H1 (cell line): Measurements from ENCODE around the gene ARSB. TPM values are rescaled to one million over a fixed set of nuclear protein-coding genes. Genes with fewer than 3 reads are reported as not detected.

Experiments used
- CTCF ChIA-PET: fragments of 300-600 bp; sonication (Branson Sonifier 250); formaldehyde crosslinking; loops from one replicate; lab custom pipeline; 2021; ENCODE audit not compliant: partially characterized antibody; lab: Charles Lee
- POLR2A ChIA-PET: fragments of 300-600 bp; sonication (Branson Sonifier 250); formaldehyde crosslinking; loops from one replicate; lab custom pipeline; 2021; ENCODE audit warnings: inconsistent platforms; ENCODE audit not compliant: partially characterized antibody; lab: Charles Lee
- DNase-seq, 2 experiments: peaks; one replicate each; pipeline versions ENCODE4 v3.0.0 to v3.0.0-alpha.2; 2010 to 2022; ENCODE audit warnings: low spot score in 2 of 2, low read depth in 1 of 2, mixed read lengths in 1 of 2
- FAIRE-seq: peaks from 2 replicates; lab custom pipeline; 2011; peaks lifted over from hg19 to GRCh38; lab: Jason Lieb, UNC
- H2AFZ ChIP-seq: 2 replicates; pipeline ENCODE4 v1.8.1; 2012; ENCODE audit warnings: low read length, inconsistent platforms
- H2AK5ac ChIP-seq: 2 replicates; pipeline ENCODE4 v1.6.1; 2013; ENCODE audit warnings: low read depth, low read length
- H2BK120ac ChIP-seq: replicated peaks from 2 replicates; pipeline ENCODE3; 2013; ENCODE audit warnings: low read depth, low read length, inconsistent platforms
- H2BK12ac ChIP-seq: 2 replicates; pipeline ENCODE4 v1.6.1; 2013; ENCODE audit warnings: low read depth, low read length
- H2BK15ac ChIP-seq: 2 replicates; pipeline ENCODE4 v1.6.1; 2013; ENCODE audit warnings: low read length
- H2BK20ac ChIP-seq: 2 replicates; pipeline ENCODE4 v1.6.1; 2013; ENCODE audit warnings: low read length
- H2BK5ac ChIP-seq: 2 replicates; pipeline ENCODE4 v1.6.1; 2013; ENCODE audit warnings: low read depth, low read length
- H3K14ac ChIP-seq: 2 replicates; pipeline ENCODE4 v1.6.1; 2013; ENCODE audit warnings: inconsistent platforms; ENCODE audit not compliant: insufficient read length
- H3K18ac ChIP-seq: 2 replicates; pipeline ENCODE4 v1.6.1; 2013; ENCODE audit warnings: low read length; ENCODE audit errors: extremely low read depth
- H3K23ac ChIP-seq: 2 replicates; pipeline ENCODE4 v1.6.1; 2013; ENCODE audit warnings: inconsistent platforms; ENCODE audit not compliant: insufficient read length
- H3K23me2 ChIP-seq: 2 replicates; pipeline ENCODE4 v1.6.1; 2013; ENCODE audit warnings: low read depth, low read length
- H3K27ac ChIP-seq: 2 replicates; pipeline ENCODE4 v1.6.1; 2011; ENCODE audit warnings: low read depth, low read length, inconsistent platforms
- H3K27me3 ChIP-seq, 4 experiments: replicated peaks in 1 of 4; 1 replicate in 1 of 4; 2 replicates in 3 of 4; pipeline versions ENCODE4 v1.6.1 to v1.8.1; 2011 to 2013; ENCODE audit warnings: low read length in 3 of 4, mild to moderate bottlenecking in 3 of 4, inconsistent platforms in 2 of 4, mixed read lengths in 2 of 4, moderate library complexity in 1 of 4; ENCODE audit not compliant: control insufficient read depth in 3 of 4, insufficient read depth in 3 of 4; ENCODE audit errors: extremely low read depth in 1 of 4
- H3K36me3 ChIP-seq, 4 experiments: 2 replicates each; pipeline versions ENCODE4 v1.6.1 to v1.8.1; 2011 to 2013; ENCODE audit warnings: mild to moderate bottlenecking in 4 of 4, low read length in 3 of 4, moderate library complexity in 2 of 4, control low read depth in 1 of 4, inconsistent platforms in 1 of 4; ENCODE audit not compliant: insufficient read depth in 4 of 4, control insufficient read depth in 2 of 4
- H3K4ac ChIP-seq: replicated peaks from 2 replicates; pipeline ENCODE3; 2013; ENCODE audit warnings: low read length, low read depth, mixed read lengths, inconsistent platforms; ENCODE audit not compliant: insufficient read length
- H3K4me1 ChIP-seq, 4 experiments: replicated peaks in 1 of 4; 1 replicate in 1 of 4; 2 replicates in 3 of 4; pipeline versions ENCODE4 v1.6.1 to v1.8.1; 2011 to 2013; ENCODE audit warnings: low read length in 3 of 4, inconsistent platforms in 2 of 4, mixed read lengths in 1 of 4; ENCODE audit not compliant: insufficient read depth in 4 of 4, control insufficient read depth in 3 of 4
- H3K4me2 ChIP-seq, 2 experiments: 2 replicates each; pipeline versions ENCODE4 v1.6.1 to v1.8.1; 2011 to 2013; ENCODE audit warnings: low read depth in 2 of 2, low read length in 2 of 2, control low read depth in 1 of 2, inconsistent platforms in 1 of 2, mild to moderate bottlenecking in 1 of 2; ENCODE audit not compliant: insufficient read depth in 1 of 2
- H3K4me3 ChIP-seq, 4 experiments: fragments of 200-600, 300-600 bp in 1 of 4; sonication (generic), shearing (Covaris generic), sonication (Bioruptor Twin) in 1 of 4; 2 replicates each; pipeline versions ENCODE4 v1.5.1 to v1.8.1; 2011 to 2016; ENCODE audit warnings: low read length in 4 of 4, low read depth in 3 of 4, control low read depth in 2 of 4, inconsistent platforms in 2 of 4, mild to moderate bottlenecking in 2 of 4, mixed read lengths in 1 of 4, moderate library complexity in 1 of 4; ENCODE audit not compliant: insufficient read depth in 2 of 4; ENCODE audit errors: extremely low read depth in 1 of 4
- H3K56ac ChIP-seq: replicated peaks from 2 replicates; pipeline ENCODE3; 2013; ENCODE audit warnings: low read depth, mild to moderate bottlenecking, mixed read lengths, low read length, inconsistent platforms; ENCODE audit not compliant: insufficient read length
- H3K79me1 ChIP-seq: 2 replicates; pipeline ENCODE4 v1.6.1; 2013; ENCODE audit warnings: low read depth, low read length, control low read depth
- H3K79me2 ChIP-seq, 2 experiments: 2 replicates each; pipeline versions ENCODE4 v1.6.1 to v1.8.1; 2012 to 2013; ENCODE audit warnings: low read length in 2 of 2, mild to moderate bottlenecking in 2 of 2, inconsistent platforms in 1 of 2; ENCODE audit not compliant: insufficient read depth in 2 of 2, control insufficient read depth in 1 of 2
- H3K9ac ChIP-seq, 4 experiments: replicated peaks in 1 of 4; 1 replicate in 1 of 4; 2 replicates in 3 of 4; pipeline versions ENCODE4 v1.6.1 to v1.8.1; 2011 to 2013; ENCODE audit warnings: low read depth in 3 of 4, low read length in 3 of 4, control low read depth in 2 of 4, mild to moderate bottlenecking in 2 of 4, moderate library complexity in 2 of 4, inconsistent platforms in 1 of 4; ENCODE audit errors: extremely low read depth in 1 of 4
- H3K9me3 ChIP-seq, 2 experiments: 2 replicates each; pipeline versions ENCODE4 v1.6.1 to v1.8.1; 2012 to 2013; ENCODE audit warnings: mild to moderate bottlenecking in 2 of 2, moderate library complexity in 2 of 2, control low read depth in 1 of 2, inconsistent platforms in 1 of 2, low read depth in 1 of 2, low read length in 1 of 2, mixed read lengths in 1 of 2; ENCODE audit not compliant: insufficient read depth in 2 of 2
- H4K20me1 ChIP-seq, 2 experiments: replicated peaks in 1 of 2; 2 replicates each; pipeline versions ENCODE3 to v1.8.1; 2011 to 2013; ENCODE audit warnings: inconsistent platforms in 2 of 2, low read length in 2 of 2, mild to moderate bottlenecking in 1 of 2; ENCODE audit not compliant: insufficient read depth in 2 of 2, control insufficient read depth in 1 of 2
- H4K5ac ChIP-seq: 2 replicates; pipeline ENCODE4 v1.6.1; 2013; ENCODE audit warnings: low read length, low read depth, mixed read lengths, inconsistent platforms; ENCODE audit not compliant: insufficient read length
- H4K8ac ChIP-seq: 2 replicates; pipeline ENCODE4 v1.8.0; 2013; ENCODE audit warnings: mild to moderate bottlenecking, moderate library complexity, low read length, inconsistent platforms; ENCODE audit not compliant: insufficient read depth; ENCODE audit errors: extremely low read depth
- H4K91ac ChIP-seq: replicated peaks from 2 replicates; pipeline ENCODE3; 2013; ENCODE audit warnings: low read length, mixed read lengths, inconsistent platforms; ENCODE audit not compliant: insufficient read length
- BRCA1 ChIP-seq: IDR thresholded peaks from 2 replicates; pipeline ENCODE4 v1.6.1; 2012; ENCODE audit warnings: low read depth, low read length, improper control_type of control experiment
- CBX8 ChIP-seq: fragments of 300-800, 300-1000 bp; sonication (generic); IDR thresholded peaks from 2 replicates; pipeline ENCODE4 v1.7.1; 2016; ENCODE audit warnings: low read depth, low read length, borderline replicate concordance
- CHD2 ChIP-seq: IDR thresholded peaks from 2 replicates; pipeline ENCODE4 v1.6.1; 2012; ENCODE audit warnings: low read length, improper control_type of control experiment
- HDAC2 ChIP-seq, 2 experiments: fragments of 300-600 bp in 1 of 2; sonication (generic) in 1 of 2; IDR thresholded peaks; 2 replicates each; pipeline ENCODE4 v1.6.1; 2011 to 2012; ENCODE audit warnings: low read depth in 2 of 2, low read length in 2 of 2, mild to moderate bottlenecking in 2 of 2, moderate library complexity in 2 of 2, borderline replicate concordance in 1 of 2, inconsistent platforms in 1 of 2
- NRF1 ChIP-seq: IDR thresholded peaks from 2 replicates; pipeline ENCODE4 v1.6.1; 2011; ENCODE audit warnings: mild to moderate bottlenecking, low read depth, low read length, improper control_type of control experiment
- RAD21 ChIP-seq, 2 experiments: IDR thresholded peaks in 1 of 2; conservative IDR thresholded peaks in 1 of 2; 2 replicates each; pipeline ENCODE4 v1.6.1; 2011; ENCODE audit warnings: low read depth in 2 of 2, low read length in 2 of 2, improper control_type of control experiment in 1 of 2, inconsistent platforms in 1 of 2, mild to moderate bottlenecking in 1 of 2, moderate library complexity in 1 of 2
- RNF2 ChIP-seq: fragments of 200-900, 300-1000 bp; sonication (generic); IDR thresholded peaks from 2 replicates; pipeline ENCODE4 v1.7.1; 2016; ENCODE audit warnings: borderline replicate concordance, low read depth, mild to moderate bottlenecking, antibody characterized with exemption, low read length; ENCODE audit not compliant: poor library complexity, severe bottlenecking; ENCODE audit errors: missing control alignments
- SIX5 ChIP-seq: IDR thresholded peaks from 2 replicates; pipeline ENCODE4 v1.6.1; 2011; ENCODE audit warnings: mild to moderate bottlenecking, low read depth, low read length
- WGBS, 2 experiments: shearing (Covaris generic) in 1 of 2; methylation state at CpG; one replicate each; pipeline versions ENCODE4 v1.1.6 to v1.1.7; 2013 to 2015; ENCODE audit warnings: low lambda C conversion rate in 2 of 2, mixed read lengths in 2 of 2, inconsistent platforms in 1 of 2, low coverage in 1 of 2, missing lambda C conversion rate in 1 of 2; ENCODE audit not compliant: insufficient replicate concordance in 2 of 2, insufficient coverage in 1 of 2, insufficient read length in 1 of 2; ENCODE audit errors: extremely low coverage in 1 of 2, missing lambda C conversion rate in 1 of 2; 5-methylcytosine and 5-hydroxymethylcytosine counted together
- polyA plus RNA-seq, 7 experiments: library from polyadenylated mRNA; depleted of rRNA in 3 of 7; stranded (reverse) in 5 of 7; unstranded in 2 of 7; fragments of >200 nt in 5 of 7; fragments of 200-250 nt in 2 of 7; gene quantifications; 1 replicate in 5 of 7; 2 replicates in 1 of 7; 4 replicates in 1 of 7; pipeline versions ENCODE4 v1.2.1 to v1.2.3, GENCODE V29; 2011 to 2013; ENCODE audit warnings: missing spikeins in 2 of 7, mixed read lengths in 2 of 7
- total RNA-seq: library from RNA; stranded (reverse); fragmentation: NEBNext Ultra II Directional; extraction: Animal tissue kit (Norgen Biotek cat#: 25700); gene quantifications from 2 replicates; pipeline ENCODE4 v1.2.1, GENCODE V29; 2021
- TF ChIP-seq, protein P1 (sequence below): IDR thresholded peaks from 2 replicates; pipeline ENCODE4 v1.6.1; 2011; ENCODE audit warnings: low read length, improper control_type of control experiment
- TF ChIP-seq, protein P2 (sequence below): IDR thresholded peaks from 2 replicates; pipeline ENCODE4 v1.6.1; 2012; ENCODE audit warnings: inconsistent platforms
- TF ChIP-seq, protein P3 (sequence below): IDR thresholded peaks from 2 replicates; pipeline ENCODE4 v1.6.1; 2012; ENCODE audit warnings: inconsistent platforms

The ARSB gene
- total and polyA plus RNA-seq, 2 of the 8 experiments (the other 6 are each of a cell fraction or from before 2014, with no cell fraction given), result 6.4 to 13.9 TPM

DNA sequence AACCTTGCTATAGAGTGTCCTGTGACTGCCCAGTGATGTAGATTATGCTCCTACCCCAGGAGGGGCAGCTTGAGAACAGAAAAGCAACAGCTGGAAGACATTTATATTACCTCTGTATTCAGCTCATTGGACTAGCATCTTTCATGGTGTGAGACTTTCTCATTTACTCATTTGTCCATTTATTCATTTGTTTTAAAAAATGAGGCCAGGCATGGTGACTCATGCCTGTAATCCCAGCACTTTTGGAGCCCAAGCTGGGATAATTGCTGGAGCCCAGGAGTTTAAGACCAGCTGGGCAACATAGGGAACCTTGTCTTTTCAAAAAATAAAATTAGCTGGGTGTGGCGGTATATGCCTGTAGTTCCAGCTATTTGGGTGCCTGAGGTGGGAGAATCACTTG lies 206.6 kb downstream of the ARSB start:
- H3K23me2 ChIP-seq, result no peaks in the 10 kb centered on the region
- no peaks in the 10 kb centered on the region for H3K27me3 ChIP-seq
- no peaks in the 10 kb centered on the region; a peak in 1 of 8 replicates for H3K36me3 ChIP-seq
- H3K14ac ChIP-seq, result no peak overlapping the region
- no peaks in the 10 kb centered on the region for H3K79me2 ChIP-seq
- CTCF ChIA-PET, result interaction anchor here (2.5 kb wide), 1 partner anchor 18 kb away, joined by 11 read pairs; no protein-coding TSS in a partner anchor
- no peak overlapping the region for H3K56ac ChIP-seq
- no peak overlapping the region for H2BK5ac ChIP-seq
- no peak overlapping the region for H3K4me3 ChIP-seq
- no peak overlapping the region for H3K4me2 ChIP-seq
- no peaks in the 10 kb centered on the region for H3K4me1 ChIP-seq
- H2AFZ ChIP-seq, result no peak overlapping the region
- POLR2A ChIA-PET, result no interaction called here
- 92% methylated on average over 1 of the region's 1 CpG; no CpG with 5 or more reads in 1 of the 2 experiments for WGBS, 2 experiments
- H3K27ac ChIP-seq, result no peak overlapping the region
- H2BK20ac ChIP-seq, result no peak overlapping the region
- no peak overlapping the region for H3K23ac ChIP-seq
- no peaks in the 10 kb centered on the region for H4K20me1 ChIP-seq
- no peaks in the 10 kb centered on the region for H3K79me1 ChIP-seq
- H4K5ac ChIP-seq, result no peak overlapping the region
- no peak overlapping the region for H2BK120ac ChIP-seq
- H4K8ac ChIP-seq, result no peak overlapping the region
- no peak overlapping the region for H2BK12ac ChIP-seq
- H4K91ac ChIP-seq, result no peak overlapping the region
- H3K18ac ChIP-seq, result no peak overlapping the region
- DNase-seq (no peak), FAIRE-seq (no peak)
- H3K9ac ChIP-seq, result no peak overlapping the region
- H3K9me3 ChIP-seq, result no peaks in the 10 kb centered on the region
- no peak overlapping the region for H2BK15ac ChIP-seq
- H3K4ac ChIP-seq, result no peak overlapping the region
- H2AK5ac ChIP-seq, result no peak overlapping the region
- TF ChIP-seq HDAC2 (IDR thresholded peaks at IDR 0.05; ENCODE audit: borderline replicate concordance in 1 of 2, low read depth in 2 of 2, low read length in 2 of 2), result no peak
- no peak for TF ChIP-seq NRF1
- TF ChIP-seq BRCA1, result no peak
- TF ChIP-seq RNF2, result no peak
- TF ChIP-seq RAD21 (IDR thresholded peaks at IDR 0.05 in 1 of 2, conservative IDR thresholded peaks at IDR 0.05 in 1 of 2; ENCODE audit: low read depth in 2 of 2, low read length in 2 of 2), result no peak
- TF ChIP-seq, protein P1, sequence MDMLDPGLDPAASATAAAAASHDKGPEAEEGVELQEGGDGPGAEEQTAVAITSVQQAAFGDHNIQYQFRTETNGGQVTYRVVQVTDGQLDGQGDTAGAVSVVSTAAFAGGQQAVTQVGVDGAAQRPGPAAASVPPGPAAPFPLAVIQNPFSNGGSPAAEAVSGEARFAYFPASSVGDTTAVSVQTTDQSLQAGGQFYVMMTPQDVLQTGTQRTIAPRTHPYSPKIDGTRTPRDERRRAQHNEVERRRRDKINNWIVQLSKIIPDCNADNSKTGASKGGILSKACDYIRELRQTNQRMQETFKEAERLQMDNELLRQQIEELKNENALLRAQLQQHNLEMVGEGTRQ, result no peak
- TF ChIP-seq, protein P2, sequence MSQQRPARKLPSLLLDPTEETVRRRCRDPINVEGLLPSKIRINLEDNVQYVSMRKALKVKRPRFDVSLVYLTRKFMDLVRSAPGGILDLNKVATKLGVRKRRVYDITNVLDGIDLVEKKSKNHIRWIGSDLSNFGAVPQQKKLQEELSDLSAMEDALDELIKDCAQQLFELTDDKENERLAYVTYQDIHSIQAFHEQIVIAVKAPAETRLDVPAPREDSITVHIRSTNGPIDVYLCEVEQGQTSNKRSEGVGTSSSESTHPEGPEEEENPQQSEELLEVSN, result no peak
- TF ChIP-seq CHD2, result no peak
- TF ChIP-seq, protein P3, sequence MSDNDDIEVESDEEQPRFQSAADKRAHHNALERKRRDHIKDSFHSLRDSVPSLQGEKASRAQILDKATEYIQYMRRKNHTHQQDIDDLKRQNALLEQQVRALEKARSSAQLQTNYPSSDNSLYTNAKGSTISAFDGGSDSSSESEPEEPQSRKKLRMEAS, result no peak
- no peak for TF ChIP-seq CBX8
- no peak for TF ChIP-seq SIX5
